GM19328 (cell line): Measurements from ENCODE around the gene UBASH3A.

ENCODE experiments used
- ATAC-seq: cut with Tn5 transposase; IDR thresholded peaks from one replicate; pipeline ENCODE4 v1.9.1; 2021; ENCODE audit warnings: mild to moderate bottlenecking, moderate library complexity; ENCODE audit not compliant: unreplicated experiment

Gene UBASH3A

GRCh38 chr21:42476388-42477331, 73.0 kb downstream of the UBASH3A start:
- no peak for ATAC-seq

- ATAC-seq: no peak
Measured at GRCh38 chr21:42478504-42478903, 74.8 kb downstream of the UBASH3A start.

- ATAC-seq: no peak
Measured at GRCh38 chr21:42479582-42479981, 75.9 kb downstream of the UBASH3A start.

GRCh38 chr21:42480736-42481135, 77.0 kb downstream of the UBASH3A start:
- ATAC-seq: no peak

- no peak for ATAC-seq
Measured at GRCh38 chr21:42481169-42481568, 77.5 kb downstream of the UBASH3A start.

GRCh38 chr21:42484966-42485365, 81.3 kb downstream of the UBASH3A start:
- ATAC-seq: no peak

- no peak for ATAC-seq
Measured at GRCh38 chr21:42486072-42486471, 82.4 kb downstream of the UBASH3A start.

- ATAC-seq: no peak
Measured at GRCh38 chr21:42486531-42486930, 82.8 kb downstream of the UBASH3A start.

- ATAC-seq: no peak
Measured at GRCh38 chr21:42489006-42489563, 85.4 kb downstream of the UBASH3A start.

GRCh38 chr21:42489991-42490390, 86.3 kb downstream of the UBASH3A start:
- no peak for ATAC-seq

GRCh38 chr21:42490720-42491119, 87.0 kb downstream of the UBASH3A start:
- no peak for ATAC-seq

- ATAC-seq: no peak
Measured at GRCh38 chr21:42491328-42491727, 87.6 kb downstream of the UBASH3A start.

- no peak for ATAC-seq
Measured at GRCh38 chr21:42492201-42492600, 88.5 kb downstream of the UBASH3A start.

- no peak for ATAC-seq
Measured at GRCh38 chr21:42493109-42494060, 89.7 kb downstream of the UBASH3A start.

- ATAC-seq: no peak
Measured at GRCh38 chr21:42495027-42495426, 91.3 kb downstream of the UBASH3A start.

- ATAC-seq: no peak
Measured at GRCh38 chr21:42495765-42496119, 92.0 kb downstream of the UBASH3A start.

GRCh38 chr21:42496120-42496838, 92.6 kb downstream of the UBASH3A start, which contains the start of gene RSPH1:
Gene RSPH1, minus strand, starts transcription at chr21:42496224. Its CDS starts 38 bp downstream, at chr21:42496186.
- ATAC-seq: peak; percentile 100

GRCh38 chr21:42496839-42497202, 93.1 kb downstream of the UBASH3A start:
- no peak for ATAC-seq
